Measurements from ENCODE around the gene PRR20G. TPM values are rescaled to one million over a fixed set of nuclear protein-coding genes. Genes with fewer than 3 reads are reported as not detected.

PRR20G gene
- total and polyA plus RNA-seq, 2 of the 8 experiments (the other 6 are each of a cell fraction or from before 2014, with no cell fraction given): 0.24 TPM; not detected in 1

DNA sequence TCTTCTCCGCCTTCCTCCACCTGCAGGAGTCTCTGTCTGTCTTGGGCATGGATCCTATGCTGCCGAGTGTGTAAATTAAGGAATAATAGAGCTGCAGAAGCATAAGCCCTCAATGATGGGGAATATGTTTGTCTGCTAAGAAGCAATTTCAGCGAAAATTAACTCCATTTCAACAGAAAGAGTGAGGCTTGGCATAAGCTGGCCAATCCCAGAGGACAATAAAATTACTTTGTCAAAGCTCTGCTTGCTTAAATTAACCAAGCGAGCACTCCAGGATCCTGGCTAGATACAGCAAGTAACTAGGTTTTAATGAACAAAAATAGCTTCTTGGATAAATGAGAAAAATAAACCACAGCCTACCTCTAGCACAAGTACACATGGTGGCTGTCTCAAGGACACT is 33.5 kb upstream of the PRR20G start:
- Histone ChIP-seq H3K4me1 (replicated peaks in 1 of 4; ENCODE audit: control insufficient read depth in 3 of 4, insufficient read depth in 4 of 4, low read length in 3 of 4) (no peaks in the 10 kb centered on the region), H3K18ac (ENCODE audit: extremely low read depth, low read length) (no peak overlapping the region), H4K8ac (ENCODE audit: extremely low read depth, insufficient read depth, low read length) (no peak overlapping the region), H3K36me3 (ENCODE audit: control insufficient read depth in 2 of 4, insufficient read depth in 4 of 4, low read length in 3 of 4) (no peaks in the 10 kb centered on the region), H4K91ac (replicated peaks; ENCODE audit: insufficient read length, low read length) (no peak overlapping the region), H2BK120ac (replicated peaks; ENCODE audit: low read depth, low read length) (no peak overlapping the region), H3K4me2 (ENCODE audit: insufficient read depth in 1 of 2, low read depth in 2 of 2, low read length in 2 of 2) (no peak overlapping the region), H2BK20ac (ENCODE audit: low read length) (no peak overlapping the region), H2BK15ac (ENCODE audit: low read length) (no peak overlapping the region), H3K27ac (ENCODE audit: low read depth, low read length) (no peak overlapping the region), H3K4ac (replicated peaks; ENCODE audit: insufficient read length, low read depth, low read length) (no peak overlapping the region), H3K56ac (replicated peaks; ENCODE audit: insufficient read length, low read depth, low read length) (no peak overlapping the region), H2AFZ (ENCODE audit: low read length) (no peak overlapping the region), H3K27me3 (replicated peaks in 1 of 4; ENCODE audit: control insufficient read depth in 3 of 4, extremely low read depth in 1 of 4, insufficient read depth in 3 of 4, low read length in 3 of 4) (no peaks in the 10 kb centered on the region; a peak in 1 of 7 replicates), H3K9ac (replicated peaks in 1 of 4; ENCODE audit: extremely low read depth in 1 of 4, low read depth in 3 of 4, low read length in 3 of 4) (no peak overlapping the region), H3K9me3 (ENCODE audit: insufficient read depth in 2 of 2, low read depth in 1 of 2, low read length in 1 of 2) (peaks cover 2 to 7% of the 10 kb centered on the region in 2 experiments; a peak in 2 of 4 replicates), H3K14ac (ENCODE audit: insufficient read length) (no peak overlapping the region), H3K4me3 (ENCODE audit: extremely low read depth in 1 of 4, insufficient read depth in 2 of 4, low read depth in 3 of 4, low read length in 4 of 4) (no peak overlapping the region), H2AK5ac (ENCODE audit: low read depth, low read length) (no peak overlapping the region), H4K20me1 (replicated peaks in 1 of 2; ENCODE audit: control insufficient read depth in 1 of 2, insufficient read depth in 2 of 2, low read length in 2 of 2) (no peaks in the 10 kb centered on the region), H3K23me2 (ENCODE audit: low read depth, low read length) (peaks cover 2% of the 10 kb centered on the region; the same call in 1 of the 2 replicates), H3K23ac (ENCODE audit: insufficient read length) (no peak overlapping the region), H2BK12ac (ENCODE audit: low read depth, low read length) (no peak overlapping the region), H4K5ac (ENCODE audit: insufficient read length, low read depth, low read length) (no peak overlapping the region), H2BK5ac (ENCODE audit: low read depth, low read length) (no peak overlapping the region), H3K79me2 (ENCODE audit: control insufficient read depth in 1 of 2, insufficient read depth in 2 of 2, low read length in 2 of 2) (no peaks in the 10 kb centered on the region), H3K79me1 (ENCODE audit: low read depth, low read length) (no peaks in the 10 kb centered on the region)
- ChIA-PET POLR2A (ENCODE audit: partially characterized antibody) (no interaction called here), CTCF (ENCODE audit: partially characterized antibody) (interaction anchor here (2.1 kb wide), 1 partner anchor 32 kb away, joined by 4 read pairs; no protein-coding TSS in a partner anchor)
- FAIRE-seq: no peak
- WGBS, 2 experiments (ENCODE audit: extremely low coverage in 1 of 2, insufficient coverage in 1 of 2, insufficient read length in 1 of 2, insufficient replicate concordance in 2 of 2, low coverage in 1 of 2, low lambda C conversion rate in 2 of 2, missing lambda C conversion rate in 1 of 2): 85% methylated on average over 4 of the region's 4 CpGs; no CpG with 5 or more reads in 1 of the 2 experiments
- TF ChIP-seq SP4 (IDR thresholded peaks at IDR 0.05; ENCODE audit: low read length) (no peak), CTBP2 (IDR thresholded peaks at IDR 0.05; ENCODE audit: borderline replicate concordance, insufficient read depth, insufficient read length, low read length) (no peak), BRCA1 (IDR thresholded peaks at IDR 0.05; ENCODE audit: low read depth, low read length) (no peak), POLR2AphosphoS5 (IDR thresholded peaks at IDR 0.05; ENCODE audit: low read depth, low read length) (no peak), CEBPB (IDR thresholded peaks at IDR 0.05; ENCODE audit: low read depth, low read length) (no peak), CREB1 (IDR thresholded peaks at IDR 0.05) (no peak), TAF1 (IDR thresholded peaks at IDR 0.05; ENCODE audit: low read depth, low read length) (no peak), TEAD4 (IDR thresholded peaks at IDR 0.05; ENCODE audit: low read depth, low read length) (no peak), KDM4A (IDR thresholded peaks at IDR 0.05; ENCODE audit: low read depth, low read length, severe bottlenecking) (no peak), RXRA (IDR thresholded peaks at IDR 0.05; ENCODE audit: insufficient read depth, low read depth, low read length) (no peak), TAF7 (optimal IDR thresholded peaks at IDR 0.05; ENCODE audit: borderline replicate concordance, low read depth, low read length) (no peak), GTF2F1 (IDR thresholded peaks at IDR 0.05; ENCODE audit: borderline replicate concordance, low read depth, low read length) (no peak), PHF8 (conservative IDR thresholded peaks at IDR 0.05; ENCODE audit: low read depth, low read length) (no peak)
- no peak for DNase-seq (ENCODE audit: low read depth in 1 of 2, low spot score in 2 of 2)
